Measurements from ENCODE around the gene E2F6.

- no peak for TF ChIP-seq EMX1 (CRISPR knock-in tag; IDR thresholded peaks at IDR 0.05)
- no peak for TF ChIP-seq CTCF (IDR thresholded peaks at IDR 0.05)
- no peak for TF ChIP-seq AFF4 (CRISPR knock-in tag; IDR thresholded peaks at IDR 0.05; ENCODE audit: borderline replicate concordance)
- no peak for TF ChIP-seq FOXP1 (CRISPR knock-in tag; IDR thresholded peaks at IDR 0.05; ENCODE audit: borderline replicate concordance)
- TF ChIP-seq FOXK1 (CRISPR knock-in tag; IDR thresholded peaks at IDR 0.05): no peak
- TF ChIP-seq CREB1 (CRISPR knock-in tag; IDR thresholded peaks at IDR 0.05): no peak
- TF ChIP-seq JUN (CRISPR knock-in tag; IDR thresholded peaks at IDR 0.05): no peak
Measured at GRCh38 chr2:11412449-11412810, 53.5 kb downstream of the E2F6 start.
